HG03139 (cell line): ENCODE measurements around the gene KCNN3.

ENCODE experiments used
- ATAC-seq: cut with Tn5 transposase; IDR thresholded peaks from one replicate; pipeline ENCODE4 v1.9.1; 2021; ENCODE audit not compliant: unreplicated experiment

KCNN3 gene

DNA sequence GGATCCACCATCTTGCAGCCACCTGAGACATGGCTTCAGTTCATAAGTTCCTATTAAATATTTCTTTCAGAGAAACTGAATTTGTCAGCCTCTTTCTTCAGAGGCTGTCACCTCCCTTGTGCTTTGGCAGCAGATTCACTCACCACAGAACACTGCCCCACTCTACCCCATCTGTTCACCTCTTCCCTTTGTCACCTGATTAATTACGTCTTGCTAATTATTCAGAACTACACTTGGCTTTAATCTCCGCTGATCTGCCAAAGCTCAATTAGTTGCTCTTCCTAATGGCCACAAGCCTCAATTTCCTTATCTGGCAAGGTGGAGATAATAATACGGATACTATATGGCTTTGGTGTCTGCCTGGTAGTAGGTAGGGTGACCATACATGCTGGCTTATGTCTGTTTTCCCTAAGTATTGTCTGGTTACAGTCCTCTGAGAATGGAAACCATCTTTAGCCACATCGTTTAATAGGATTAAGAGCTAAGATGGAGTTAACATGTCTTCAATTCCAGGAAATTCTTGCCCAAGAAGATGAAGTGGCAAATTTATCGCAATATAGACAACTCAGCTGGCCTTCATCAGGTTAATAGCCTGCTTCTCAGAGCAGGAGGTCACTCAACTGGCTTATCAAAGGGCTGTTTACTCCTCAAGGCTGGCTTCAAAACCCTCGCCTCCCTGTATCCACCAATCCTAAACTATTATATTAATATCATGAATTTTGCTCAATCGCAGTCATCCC is 203.9 kb downstream of the KCNN3 start:
- no peak for ATAC-seq

DNA sequence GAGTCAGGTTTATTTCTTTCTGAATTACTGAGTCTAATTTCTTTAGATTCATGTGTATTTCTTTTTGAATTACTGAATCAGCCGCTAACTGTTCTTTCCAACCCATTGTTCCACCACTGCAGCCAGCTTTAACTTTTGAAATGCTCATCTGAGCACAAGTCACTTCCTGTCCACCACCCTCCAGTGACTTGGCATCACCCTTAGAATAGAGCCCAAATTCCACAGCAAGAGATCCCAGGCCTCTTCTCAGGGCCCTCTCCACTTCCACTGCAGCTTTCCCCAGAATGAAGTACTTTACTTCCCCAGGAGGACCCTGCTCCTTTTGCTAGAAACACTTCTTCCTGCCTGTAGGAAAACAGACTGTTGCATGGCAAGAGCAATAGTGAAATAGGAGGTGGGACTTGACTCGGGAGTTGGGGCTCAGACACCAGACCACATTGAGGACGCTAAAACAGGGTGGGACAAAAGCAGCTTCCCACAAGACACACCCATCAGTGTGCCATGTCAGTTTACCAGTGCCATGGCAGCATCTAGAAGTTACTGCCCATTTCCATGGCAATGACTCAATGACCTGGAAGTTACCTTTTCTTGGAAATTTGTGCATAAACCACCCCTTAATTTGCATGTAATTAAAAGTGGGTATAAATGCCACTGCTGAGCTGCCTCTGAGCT is 205.6 kb downstream of the KCNN3 start:
- ATAC-seq, result no peak

DNA sequence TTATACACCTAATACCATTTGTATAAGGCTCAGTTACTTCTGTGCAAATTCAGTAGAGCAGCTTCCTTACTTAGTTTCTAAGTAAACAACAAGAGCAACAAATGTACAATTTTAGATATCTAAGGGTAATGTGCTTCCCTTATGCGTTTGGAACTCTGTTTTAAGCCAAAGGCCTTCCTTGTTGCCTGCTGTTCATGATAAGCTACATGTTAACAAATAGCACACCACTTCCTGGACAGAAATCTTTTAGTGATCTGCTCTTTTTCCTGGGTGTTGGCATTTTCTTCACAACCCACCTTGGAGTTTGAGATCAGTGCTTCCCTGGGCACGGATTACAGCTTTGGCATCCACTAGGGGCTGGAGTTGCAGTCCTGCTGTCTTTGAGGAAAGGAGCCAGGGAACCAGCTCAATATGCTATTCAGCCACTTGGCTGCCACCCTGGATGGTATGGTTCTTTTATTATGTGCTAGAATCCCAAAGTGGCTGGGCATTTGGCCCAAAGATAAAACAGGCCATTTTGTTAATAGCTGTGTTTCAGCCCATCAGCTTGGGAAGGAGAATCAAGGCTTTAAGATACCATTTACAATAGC is 206.5 kb downstream of the KCNN3 start:
- ATAC-seq, result no peak

DNA sequence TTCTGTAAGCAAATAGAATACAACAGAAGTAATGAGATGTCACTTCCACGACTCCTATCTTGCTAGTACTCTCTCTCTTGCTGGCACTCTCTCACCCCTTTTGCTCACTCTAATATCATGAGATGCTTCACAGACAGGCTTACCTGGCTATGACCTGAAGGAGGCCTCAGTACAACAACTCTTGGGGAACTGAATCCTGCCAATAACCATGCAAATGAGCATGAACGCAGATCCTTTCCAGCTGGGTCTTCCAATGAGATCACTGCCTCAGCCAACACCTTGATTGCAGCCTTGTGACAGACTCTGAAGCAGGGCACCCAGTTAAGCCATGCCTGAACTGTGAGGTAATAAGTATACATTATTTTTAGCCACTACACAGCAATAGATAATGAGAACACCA is 209.0 kb downstream of the KCNN3 start:
- ATAC-seq, result no peak

DNA sequence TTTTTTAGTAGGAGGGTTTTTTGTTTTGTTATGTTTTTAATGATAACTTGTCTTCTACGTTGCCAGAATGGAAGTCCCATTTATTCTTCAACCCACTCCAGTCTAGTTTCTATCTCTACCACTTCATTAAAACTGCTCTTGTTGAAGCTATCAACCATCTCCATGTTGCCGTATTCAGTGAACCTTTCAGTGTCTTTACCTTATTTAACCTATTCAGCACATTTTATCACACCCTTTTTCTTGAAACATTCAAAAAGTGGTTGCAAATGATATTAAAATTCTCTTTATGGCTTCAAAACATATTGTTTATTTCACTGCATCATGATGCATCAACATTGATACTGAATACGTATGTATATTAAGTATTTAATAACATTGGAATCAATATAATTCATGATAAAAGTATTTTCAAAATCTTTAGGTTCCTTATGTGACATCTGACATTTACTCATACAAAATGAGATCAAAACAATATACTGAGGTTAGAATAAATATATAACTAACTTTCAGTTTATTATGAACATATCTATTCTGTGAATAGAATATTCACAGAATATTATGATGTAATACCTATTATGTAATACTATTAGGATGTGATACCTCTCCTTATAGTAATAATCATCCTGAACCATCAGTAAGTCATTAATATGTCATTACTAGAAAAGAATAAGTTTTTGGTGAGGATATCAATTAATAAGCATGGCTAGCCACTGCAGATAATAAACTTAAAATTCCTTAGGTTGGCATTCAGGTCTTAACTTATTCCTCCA is 210.1 kb downstream of the KCNN3 start:
- ATAC-seq, result no peak

DNA sequence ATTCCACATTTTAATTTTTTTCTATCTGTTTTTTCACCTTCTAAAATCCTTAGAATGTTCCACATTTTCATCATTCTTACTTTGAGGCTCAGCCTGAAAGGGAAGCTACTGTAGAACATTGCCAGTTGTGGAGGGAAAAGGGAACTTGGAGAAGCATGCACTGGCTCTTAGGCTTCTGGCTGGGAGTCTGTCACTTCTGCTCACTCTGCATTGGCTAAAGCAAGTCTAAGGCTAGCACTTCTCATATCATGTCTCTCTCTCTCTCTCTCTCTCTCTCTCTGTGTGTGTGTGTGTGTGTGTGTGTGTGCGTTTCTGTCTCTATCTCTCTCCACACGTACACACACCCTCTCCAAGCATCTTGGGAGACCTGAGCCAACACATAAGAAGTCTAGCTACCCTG is 212.5 kb downstream of the KCNN3 start:
- ATAC-seq, result no peak

DNA sequence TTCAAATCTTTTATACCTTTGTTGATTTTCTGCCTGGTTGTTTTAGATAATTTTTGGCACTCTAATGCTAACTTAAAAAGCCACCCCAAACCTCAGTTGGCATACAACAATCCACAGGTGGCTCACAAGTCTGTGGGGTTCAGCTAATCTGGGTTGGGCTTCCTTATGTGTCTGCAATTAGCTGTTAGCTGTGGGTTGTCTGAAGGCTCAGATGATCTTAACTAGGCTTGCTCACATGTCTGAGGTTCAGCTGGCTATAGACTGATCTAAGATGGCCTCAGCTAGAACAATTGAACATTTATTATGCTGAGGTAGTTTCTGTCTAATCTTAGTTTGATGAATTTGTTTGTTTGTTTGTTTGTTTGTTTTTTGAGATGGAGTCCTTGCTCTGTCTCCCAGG is 217.2 kb downstream of the KCNN3 start:
- no peak for ATAC-seq
